HepG2 (cell line): Measurements from ENCODE around the gene STK4. TPM values are rescaled to one million over a fixed set of nuclear protein-coding genes. Genes with fewer than 3 reads are reported as not detected.

Experiments used
- ASH2L ChIP-seq: fragments of 300-600, 200-600 bp; sonication (generic); IDR thresholded peaks from 2 replicates; pipeline ENCODE4 v1.7.0; 2017; ENCODE audit warnings: low read depth, mild to moderate bottlenecking, moderate library complexity, mixed read lengths, low read length; ENCODE audit not compliant: insufficient read length
- CENPT ChIP-seq: sonication (generic); formaldehyde crosslinking; IDR thresholded peaks from 2 replicates; pipeline ENCODE4 v1.8.0; 2022; ENCODE audit warnings: low read depth, mild to moderate bottlenecking, moderate library complexity, missing genetic modification reagents
- DBP ChIP-seq: sonication (generic); formaldehyde crosslinking; IDR thresholded peaks from 2 replicates; pipeline ENCODE4 v1.4.0; 2020; ENCODE audit warnings: missing genetic modification reagents; ENCODE audit errors: not compliant biosample characterization
- DPF2 ChIP-seq: sonication (generic); formaldehyde crosslinking; IDR thresholded peaks from 2 replicates; pipeline ENCODE4 v1.4.0; 2020; ENCODE audit warnings: mild to moderate bottlenecking, low read depth, missing genetic modification reagents, borderline replicate concordance
- EED ChIP-seq: sonication (generic); formaldehyde crosslinking; IDR thresholded peaks from 2 replicates; pipeline ENCODE4 v1.5.0; 2020; ENCODE audit warnings: mild to moderate bottlenecking, missing genetic modification reagents
- FOXO4 ChIP-seq: sonication (generic); formaldehyde crosslinking; conservative IDR thresholded peaks from 2 replicates; pipeline ENCODE4 v1.8.1; 2023; ENCODE audit warnings: missing genetic modification reagents
- GATAD2A ChIP-seq: IDR thresholded peaks from 2 replicates; pipeline ENCODE4 v1.6.1; 2016
- HOXA7 ChIP-seq: sonication (generic); formaldehyde crosslinking; IDR thresholded peaks from 2 replicates; pipeline ENCODE4 v1.8.1; 2022; ENCODE audit warnings: mild to moderate bottlenecking, missing genetic modification reagents, moderate library complexity
- KDM5A ChIP-seq: fragments of 200-600 bp; sonication (generic); IDR thresholded peaks from 2 replicates; pipeline ENCODE4 v1.7.0; 2018; ENCODE audit warnings: antibody characterized with exemption, mild to moderate bottlenecking, low read length, borderline replicate concordance
- KLF9 ChIP-seq: IDR thresholded peaks from 2 replicates; pipeline ENCODE4 v1.6.1; 2016; ENCODE audit warnings: low read depth
- MBNL3 ChIP-seq: fragments of 250-450 bp; sonication (Bioruptor Pico); conservative IDR thresholded peaks from 2 replicates; pipeline ENCODE4 v1.8.0; 2022; ENCODE audit warnings: mild to moderate bottlenecking, inconsistent platforms
- MEIS1 ChIP-seq: sonication (generic); formaldehyde crosslinking; IDR thresholded peaks from 2 replicates; pipeline ENCODE4 v1.9.0; 2021; ENCODE audit warnings: mild to moderate bottlenecking, missing genetic modification reagents, moderate library complexity, borderline replicate concordance
- MTA1 ChIP-seq: sonication (generic); formaldehyde crosslinking; IDR thresholded peaks from 2 replicates; pipeline ENCODE4 v1.4.0; 2020; ENCODE audit warnings: missing genetic modification reagents, mild to moderate bottlenecking, borderline replicate concordance
- NCOA1 ChIP-seq: sonication (generic); formaldehyde crosslinking; IDR thresholded peaks from 2 replicates; pipeline ENCODE4 v1.9.0; 2021; ENCODE audit warnings: missing genetic modification reagents
- SIX4 ChIP-seq: sonication (generic); formaldehyde crosslinking; IDR thresholded peaks from 2 replicates; pipeline ENCODE4 v1.4.0; 2020; ENCODE audit warnings: missing genetic modification reagents
- ZBTB20 ChIP-seq: sonication (generic); formaldehyde crosslinking; IDR thresholded peaks from 2 replicates; pipeline ENCODE4 v1.8.1; 2023; ENCODE audit warnings: missing genetic modification reagents, low read depth, mild to moderate bottlenecking, borderline replicate concordance
- ZFP37 ChIP-seq: sonication (generic); formaldehyde crosslinking; IDR thresholded peaks from 2 replicates; pipeline ENCODE4 v1.4.0; 2020; ENCODE audit warnings: missing genetic modification reagents, borderline replicate concordance
- ZFP82 ChIP-seq: sonication (generic); formaldehyde crosslinking; IDR thresholded peaks from 2 replicates; pipeline ENCODE4 v1.5.1; 2020; ENCODE audit warnings: mild to moderate bottlenecking, missing genetic modification reagents, borderline replicate concordance
- ZFP91 ChIP-seq: sonication (generic); formaldehyde crosslinking; IDR thresholded peaks from 2 replicates; pipeline ENCODE4 v1.9.0; 2022; ENCODE audit warnings: missing genetic modification reagents, mild to moderate bottlenecking, borderline replicate concordance
- ZNF326 ChIP-seq: sonication (generic); formaldehyde crosslinking; IDR thresholded peaks from 2 replicates; pipeline ENCODE4 v1.4.0; 2020; ENCODE audit warnings: missing genetic modification reagents, borderline replicate concordance
- ZNF501 ChIP-seq: sonication (generic); formaldehyde crosslinking; IDR thresholded peaks from 2 replicates; pipeline ENCODE4 v1.5.1; 2020; ENCODE audit warnings: mild to moderate bottlenecking, moderate library complexity, missing genetic modification reagents
- ZNF547 ChIP-seq: sonication (generic); formaldehyde crosslinking; IDR thresholded peaks from 2 replicates; pipeline ENCODE4 v1.5.1; 2020; ENCODE audit warnings: mild to moderate bottlenecking, missing genetic modification reagents
- ZNF569 ChIP-seq: sonication (generic); formaldehyde crosslinking; IDR thresholded peaks from 2 replicates; pipeline ENCODE4 v1.5.0; 2020; ENCODE audit warnings: mild to moderate bottlenecking, missing genetic modification reagents, moderate library complexity, borderline replicate concordance
- ZNF704 ChIP-seq: sonication (generic); formaldehyde crosslinking; IDR thresholded peaks from 2 replicates; pipeline ENCODE4 v1.8.1; 2023; ENCODE audit warnings: mild to moderate bottlenecking, inconsistent platforms, moderate library complexity, missing genetic modification reagents, borderline replicate concordance
- ZNF713 ChIP-seq: sonication (generic); formaldehyde crosslinking; IDR thresholded peaks from 2 replicates; pipeline ENCODE4 v1.4.0; 2020; ENCODE audit warnings: mild to moderate bottlenecking, missing genetic modification reagents
- ZNF891 ChIP-seq: sonication (generic); formaldehyde crosslinking; IDR thresholded peaks from 2 replicates; pipeline ENCODE4 v1.5.0; 2020; ENCODE audit warnings: mild to moderate bottlenecking, missing genetic modification reagents
- ZSCAN30 ChIP-seq: sonication (generic); formaldehyde crosslinking; IDR thresholded peaks from 2 replicates; pipeline ENCODE4 v1.5.0; 2020; ENCODE audit warnings: mild to moderate bottlenecking, missing genetic modification reagents
- polyA plus RNA-seq, 8 experiments: library from polyadenylated mRNA; depleted of rRNA in 3 of 8; stranded (reverse) in 7 of 8; unstranded in 1 of 8; fragments of >200 nt; fragmentation: Illumina TruSeq in 4 of 8; extraction: Trizol in 4 of 8; gene quantifications; 2 replicates each; pipeline versions ENCODE4 v1.2.1 to v1.2.3, GENCODE V29; 2011 to 2016; ENCODE audit warnings: low read depth in 4 of 8, missing spikeins in 1 of 8, mixed read lengths in 1 of 8; ENCODE audit not compliant: insufficient read depth in 1 of 8
- total RNA-seq, 5 experiments: library from RNA; depleted of rRNA; stranded (reverse); fragments of >200 nt; fragmentation: Illumina TruSeq; extraction: Trizol; gene quantifications; 2 replicates each; pipeline ENCODE4 v1.2.3, GENCODE V29; 2016; ENCODE audit warnings: low read depth in 1 of 5

The STK4 gene
- total and polyA plus RNA-seq, 2 of the 13 experiments (the other 11 are each of a cell fraction or from before 2014, with no cell fraction given): 25.6 to 38.3 TPM

GRCh38 chr20:44959638-44960102, 6.6 kb upstream of the STK4 start (continued):
- no peak for TF ChIP-seq ZNF704 (CRISPR knock-in tag)
- no peak for TF ChIP-seq FOXO4 (CRISPR knock-in tag)
- no peak; the same call in 1 of the 2 replicates for TF ChIP-seq MTA1 (CRISPR knock-in tag)
- no peak; the same call in 1 of the 2 replicates for TF ChIP-seq ZBTB20 (CRISPR knock-in tag)
- no peak for TF ChIP-seq ASH2L
- TF ChIP-seq CENPT (CRISPR knock-in tag): no peak
- peak; percentile 35; the same call in 1 of the 2 replicates for TF ChIP-seq DPF2 (CRISPR knock-in tag)
- TF ChIP-seq ZFP82 (CRISPR knock-in tag): 0 out of 2 replicates have a peak, but pooled peaks have one; percentile 3
- TF ChIP-seq ZSCAN30 (CRISPR knock-in tag): no peak
- TF ChIP-seq HOXA7: no peak
- TF ChIP-seq ZFP91: no peak
- TF ChIP-seq NCOA1 (CRISPR knock-in tag): 0 out of 2 replicates have a peak, but pooled peaks have one; percentile 1
- TF ChIP-seq DBP (CRISPR knock-in tag): no peak
- TF ChIP-seq ZNF891: no peak
- TF ChIP-seq ZNF501 (CRISPR knock-in tag): no peak
- no peak for TF ChIP-seq ZNF569 (CRISPR knock-in tag)
- TF ChIP-seq SIX4: 0 out of 2 replicates have a peak, but pooled peaks have one; percentile 40
- TF ChIP-seq MBNL3 (CRISPR knock-in tag): no peak
- no peak for TF ChIP-seq ZNF547
- TF ChIP-seq EED: no peak
- TF ChIP-seq ZNF326 (CRISPR knock-in tag): no peak
- TF ChIP-seq KDM5A: peak; percentile 56; the same call in 1 of the 2 replicates
- no peak for TF ChIP-seq ZNF713 (CRISPR knock-in tag)
- TF ChIP-seq MEIS1 (CRISPR knock-in tag): no peak
- no peak for TF ChIP-seq ZFP37 (CRISPR knock-in tag)
- TF ChIP-seq GATAD2A: peak; percentile 33; the same call in 1 of the 2 replicates
- TF ChIP-seq KLF9 (CRISPR knock-in tag): 0 out of 2 replicates have a peak, but pooled peaks have one; percentile 5
